OCI-LY7 (cell line): ENCODE data around the gene CRIM1.

ENCODE experiments used
- EZH2phosphoT487 ChIP-seq: fragments of 200-600 bp; sonication (generic); IDR thresholded peaks from 2 replicates; pipeline ENCODE4 v1.6.1; 2018; ENCODE audit warnings: low read depth, borderline replicate concordance, mild to moderate bottlenecking, mixed run types, antibody characterized with exemption, low read length, moderate library complexity, mixed read lengths
- TF ChIP-seq, protein P1 (sequence below): fragments of 200-600 bp; sonication (generic); conservative IDR thresholded peaks from 2 replicates; pipeline ENCODE4 v1.5.1; 2014; ENCODE audit warnings: mild to moderate bottlenecking, antibody characterized with exemption, low read length, moderate library complexity, mixed read lengths

DNA sequence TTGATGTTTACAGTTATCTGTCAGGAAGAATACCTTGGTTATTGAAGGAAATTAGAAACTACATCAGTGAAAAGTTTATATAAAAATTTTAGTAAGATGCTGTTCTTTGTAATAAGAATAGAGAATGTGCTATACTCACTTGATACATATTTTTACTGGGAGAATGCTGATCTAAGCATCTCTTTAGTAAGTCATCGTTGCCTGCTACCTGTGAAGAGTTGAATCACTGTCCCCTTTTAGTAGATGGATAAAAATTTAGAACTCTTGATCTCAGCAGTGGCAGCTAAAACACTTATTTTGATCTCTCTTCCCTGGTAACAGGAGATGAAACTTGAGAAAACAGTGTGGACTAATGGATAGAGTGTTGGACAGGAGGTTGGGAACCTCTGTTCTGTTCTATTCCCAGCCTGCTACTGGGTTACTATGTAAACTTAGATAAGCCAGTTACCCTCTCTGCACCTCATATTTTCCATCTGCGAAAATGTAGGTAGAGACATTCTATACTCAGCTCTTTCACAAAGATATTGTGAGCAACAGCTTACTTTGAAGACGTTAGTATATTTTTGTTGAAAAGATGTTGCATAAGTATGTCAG is 142.1 kb downstream of the CRIM1 start:
- TF ChIP-seq, protein P1, sequence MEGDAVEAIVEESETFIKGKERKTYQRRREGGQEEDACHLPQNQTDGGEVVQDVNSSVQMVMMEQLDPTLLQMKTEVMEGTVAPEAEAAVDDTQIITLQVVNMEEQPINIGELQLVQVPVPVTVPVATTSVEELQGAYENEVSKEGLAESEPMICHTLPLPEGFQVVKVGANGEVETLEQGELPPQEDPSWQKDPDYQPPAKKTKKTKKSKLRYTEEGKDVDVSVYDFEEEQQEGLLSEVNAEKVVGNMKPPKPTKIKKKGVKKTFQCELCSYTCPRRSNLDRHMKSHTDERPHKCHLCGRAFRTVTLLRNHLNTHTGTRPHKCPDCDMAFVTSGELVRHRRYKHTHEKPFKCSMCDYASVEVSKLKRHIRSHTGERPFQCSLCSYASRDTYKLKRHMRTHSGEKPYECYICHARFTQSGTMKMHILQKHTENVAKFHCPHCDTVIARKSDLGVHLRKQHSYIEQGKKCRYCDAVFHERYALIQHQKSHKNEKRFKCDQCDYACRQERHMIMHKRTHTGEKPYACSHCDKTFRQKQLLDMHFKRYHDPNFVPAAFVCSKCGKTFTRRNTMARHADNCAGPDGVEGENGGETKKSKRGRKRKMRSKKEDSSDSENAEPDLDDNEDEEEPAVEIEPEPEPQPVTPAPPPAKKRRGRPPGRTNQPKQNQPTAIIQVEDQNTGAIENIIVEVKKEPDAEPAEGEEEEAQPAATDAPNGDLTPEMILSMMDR: no peak
- no peak for TF ChIP-seq EZH2phosphoT487
